NOMO-1 treated with dmso at 0.1 percent for 144 hours (cell line): ENCODE results near the gene STN1.

Source experiments
- DNase-seq: peaks from one replicate; lab custom pipeline; 2025; ENCODE audit not compliant: unreplicated experiment; lab: John Stamatoyannopoulos, UW

Gene STN1

DNA sequence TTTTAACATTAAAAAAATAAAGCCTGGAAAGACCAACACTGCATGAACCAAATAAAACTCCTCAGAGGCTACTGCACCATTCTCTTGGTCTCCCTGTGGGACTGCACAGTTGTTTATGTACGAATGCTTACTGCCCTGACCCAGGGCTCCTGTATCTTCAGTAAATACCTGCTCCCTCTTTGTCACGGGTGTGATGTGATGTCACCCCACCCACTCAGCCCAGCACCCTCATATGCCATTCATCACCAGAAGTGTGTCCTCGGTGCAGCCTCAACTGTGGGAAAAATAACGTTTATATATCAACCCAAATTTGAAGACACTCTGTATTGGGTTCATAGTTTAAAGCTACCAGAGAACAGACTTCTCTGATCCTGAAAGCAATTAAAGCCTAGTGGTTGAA lies 48.6 kb downstream of the STN1 start:
- DNase-seq = no peak

DNA sequence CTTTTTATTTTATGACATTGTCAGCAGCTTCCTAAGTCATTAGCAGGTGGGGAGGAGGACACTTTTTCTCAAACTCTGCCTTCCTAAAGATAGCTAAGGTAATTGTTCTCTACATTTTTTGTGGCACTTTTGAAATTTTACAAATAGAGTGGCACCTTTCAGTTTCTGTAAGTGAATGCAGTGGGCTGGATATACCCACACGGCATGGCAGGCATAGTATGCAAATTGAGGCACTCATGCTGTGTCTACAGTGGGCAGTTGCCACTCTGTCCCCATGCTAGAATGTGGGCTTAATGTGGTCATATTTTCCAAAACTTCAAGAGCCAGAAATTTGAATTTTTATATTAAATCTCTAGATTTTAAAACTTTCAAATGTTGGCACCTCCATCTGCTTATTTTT lies 49.8 kb downstream of the STN1 start:
- no peak for DNase-seq

DNA sequence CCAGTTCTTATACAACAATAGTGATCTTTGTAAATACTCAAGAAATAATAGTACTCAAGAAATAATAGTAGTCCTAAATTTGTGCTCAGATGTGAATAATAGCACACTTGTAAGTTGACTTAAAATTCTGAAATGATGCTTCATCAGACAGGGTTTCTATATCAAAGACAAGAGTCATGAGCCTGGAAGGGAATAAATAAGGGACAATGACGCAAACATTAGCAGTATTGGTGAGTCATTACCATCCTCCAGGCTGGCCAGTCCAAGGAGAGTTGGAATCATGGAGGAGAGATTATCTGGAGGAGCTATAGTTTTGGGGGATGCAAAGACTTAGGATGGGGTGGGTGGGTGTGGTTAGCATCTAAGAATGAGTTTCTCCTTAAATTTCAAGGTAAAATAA lies 56.5 kb downstream of the STN1 start:
- no peak for DNase-seq

DNA sequence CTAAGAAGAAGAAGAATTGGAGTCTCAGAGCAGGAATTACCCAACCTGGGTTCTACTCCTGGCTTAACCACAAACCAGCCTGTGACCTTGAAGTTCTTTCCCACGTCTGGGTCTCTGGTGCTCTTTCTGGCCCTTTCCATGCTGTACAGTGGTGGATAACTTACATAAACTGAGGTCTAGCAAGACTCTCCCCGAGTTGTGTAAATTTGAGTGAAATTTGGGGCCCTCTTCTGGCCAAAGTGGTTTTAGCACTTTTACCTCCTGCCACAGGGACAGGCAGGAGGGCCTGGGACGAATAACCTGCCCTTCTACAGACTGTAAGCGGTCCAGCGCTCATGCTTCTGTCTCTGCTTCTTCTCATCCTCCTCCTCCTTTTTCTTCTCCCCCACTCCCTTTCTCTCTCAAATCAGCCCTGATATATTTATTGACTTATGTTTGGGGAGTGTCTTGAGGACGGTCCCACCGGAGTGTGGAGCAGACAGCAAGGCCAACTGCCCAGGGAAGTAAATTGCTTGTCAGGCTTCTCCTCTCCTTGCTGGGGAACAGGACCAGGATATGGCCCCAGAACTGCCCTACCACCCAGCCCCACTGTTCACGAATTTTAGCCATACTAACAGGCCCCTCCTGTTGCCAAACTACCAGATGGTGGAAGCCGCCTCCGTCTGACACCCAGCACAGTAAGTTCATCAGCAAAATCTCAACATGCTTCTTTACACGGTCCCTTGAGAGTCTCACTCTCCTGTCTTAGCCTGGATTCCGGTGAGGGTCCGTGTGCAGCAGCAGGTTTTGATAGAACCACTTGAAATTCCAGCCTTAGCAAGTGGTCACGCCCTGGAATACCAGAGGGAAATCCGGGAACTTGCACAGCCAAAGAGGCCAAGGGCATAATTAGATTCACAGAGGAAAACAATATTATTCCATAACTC lies 58.6 kb downstream of the STN1 start:
- no peak for DNase-seq

DNA sequence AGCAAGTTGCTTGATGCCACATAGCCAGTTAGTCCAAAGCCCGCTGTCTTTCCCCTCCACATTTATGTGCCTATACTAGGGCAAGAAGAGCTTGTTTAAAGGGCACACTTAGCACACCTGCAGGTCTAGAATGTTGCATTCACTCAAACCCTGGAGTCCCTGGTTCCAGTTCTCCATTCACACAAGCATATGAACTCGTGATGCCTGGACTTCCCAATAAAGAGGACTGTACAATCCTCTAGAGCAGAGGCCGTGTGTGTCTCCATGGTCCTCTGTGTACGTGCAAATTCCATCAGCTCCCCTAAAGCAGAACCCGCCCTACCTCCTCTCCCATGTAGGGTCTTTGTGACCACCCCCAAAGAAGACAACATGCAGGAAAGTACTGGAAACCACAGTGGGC lies 59.6 kb downstream of the STN1 start:
- DNase-seq = no peak

DNA sequence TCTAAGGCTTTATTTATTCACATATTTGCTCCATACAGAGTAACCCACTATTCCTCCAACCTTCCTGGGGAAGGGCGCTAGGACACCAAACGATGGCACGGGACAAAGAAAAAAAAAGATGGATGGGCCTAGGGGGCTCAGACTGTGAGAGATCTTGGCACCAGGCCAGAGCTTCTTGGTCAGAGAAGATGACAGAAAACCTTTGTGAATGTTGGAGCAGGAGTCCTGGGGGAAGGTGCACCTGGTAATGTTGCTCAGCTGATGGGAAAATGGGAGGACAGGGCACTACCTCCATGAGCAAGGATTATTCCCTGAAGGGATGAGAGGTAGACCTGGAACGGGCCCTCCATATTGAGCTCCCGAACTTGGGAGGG lies 61.2 kb downstream of the STN1 start:
- no peak for DNase-seq

DNA sequence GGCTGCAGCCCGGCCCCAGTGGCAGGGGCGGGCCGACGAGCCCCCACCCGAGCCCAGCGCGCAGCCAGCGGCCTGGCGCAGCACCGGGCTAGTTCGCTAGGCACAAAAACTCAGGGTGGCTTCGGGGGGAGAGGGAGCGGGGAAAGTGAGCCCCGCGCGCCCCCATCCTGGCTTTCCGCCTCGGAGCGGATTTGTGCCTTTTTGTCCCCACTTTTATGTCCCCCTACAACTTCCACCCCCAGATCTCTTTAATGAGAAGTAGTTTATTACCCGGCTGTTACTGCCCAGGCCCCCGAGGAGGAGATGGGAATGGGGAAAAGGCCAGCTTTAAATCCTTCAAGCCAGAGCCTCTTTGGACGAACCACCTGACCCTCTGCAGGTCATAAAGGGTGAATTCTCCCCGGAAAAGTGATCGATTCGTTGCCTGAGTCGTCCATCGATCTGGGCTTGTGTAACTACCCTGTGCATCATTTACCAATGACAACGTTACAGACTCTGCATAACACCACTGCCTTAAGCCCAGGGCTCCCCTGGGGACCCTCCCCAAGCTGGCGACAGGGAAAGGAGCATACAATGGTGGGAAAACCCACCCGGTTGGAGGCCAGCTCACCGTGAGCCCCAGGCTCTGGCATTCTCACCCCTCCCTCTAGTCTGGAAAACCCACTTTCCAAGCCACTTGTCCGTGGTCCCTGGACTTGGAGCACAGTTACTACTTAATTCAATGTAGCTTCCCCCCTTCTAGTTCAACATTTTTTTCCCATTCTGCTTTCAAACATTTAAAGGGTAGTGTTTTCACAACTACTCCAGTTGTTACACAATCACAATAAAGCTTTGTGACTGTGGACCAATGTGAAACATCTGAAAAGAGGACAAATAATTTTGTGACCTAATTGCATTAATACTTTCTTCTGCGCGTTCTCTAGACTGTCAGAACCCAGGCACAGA lies 61.9 kb downstream of the STN1 start:
- no peak for DNase-seq

DNA sequence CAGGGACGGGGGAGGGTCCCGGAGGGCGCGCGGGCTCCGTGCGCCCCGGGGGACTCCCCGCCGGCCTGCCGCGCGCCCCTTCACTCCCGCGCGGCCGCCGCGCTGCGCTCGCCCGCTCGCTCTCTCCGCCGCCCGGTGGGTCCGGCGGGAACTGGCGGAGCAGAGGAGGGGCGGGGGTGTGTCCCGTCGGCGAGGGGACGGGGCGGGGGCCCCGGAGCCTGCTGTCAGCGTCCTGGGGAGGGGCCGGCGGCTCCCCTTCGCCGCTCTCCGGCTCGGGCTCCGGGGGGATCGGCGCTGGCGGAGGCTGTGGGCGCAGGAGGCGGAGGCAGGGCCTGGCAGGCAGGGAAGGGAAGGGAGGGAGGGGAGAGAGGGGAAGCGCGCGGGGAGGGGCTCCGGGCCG lies 62.6 kb downstream of the STN1 start, which contains the start of gene SH3PXD2A:
SH3PXD2A (minus strand) TSS at position 153 of the 400 bp plus-strand sequence. CDS start 310 bp downstream, outside the sequence.
- DNase-seq = no peak

DNA sequence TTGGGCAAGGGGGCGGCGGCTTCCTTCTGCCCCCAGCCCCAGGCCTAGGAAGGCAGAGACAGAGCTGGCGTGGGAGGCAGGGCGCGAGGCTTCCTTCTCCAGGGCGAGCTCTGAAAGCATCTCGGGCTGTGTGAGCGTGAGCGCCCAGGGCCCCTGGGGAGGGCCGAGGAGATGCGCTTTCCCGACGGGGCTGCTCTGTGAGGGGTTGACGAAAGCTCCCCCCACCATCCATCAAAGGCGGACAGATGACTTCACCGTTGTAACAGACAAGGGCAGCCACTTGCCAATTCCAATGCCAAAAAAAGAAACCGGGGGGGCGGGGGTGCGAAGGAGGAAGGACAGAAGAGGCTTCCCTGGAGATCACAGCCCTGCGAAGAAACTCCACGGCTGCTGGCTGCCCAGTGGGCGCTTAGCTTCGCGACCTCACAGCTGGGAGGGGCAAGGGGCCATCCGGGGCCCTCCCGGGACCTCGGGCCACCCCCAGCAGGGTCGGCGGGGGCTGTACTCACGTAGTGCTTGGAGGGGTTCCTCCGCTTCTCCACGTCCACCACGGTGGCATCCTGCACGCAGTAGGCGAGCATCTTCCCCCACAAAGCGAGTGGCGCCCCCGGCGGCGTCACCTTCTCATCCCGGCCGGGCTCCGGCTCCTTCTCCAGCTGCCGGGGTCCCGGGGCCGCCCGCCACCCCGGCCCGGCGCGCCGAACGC lies 63.1 kb downstream of the STN1 start:
- DNase-seq = no peak

DNA sequence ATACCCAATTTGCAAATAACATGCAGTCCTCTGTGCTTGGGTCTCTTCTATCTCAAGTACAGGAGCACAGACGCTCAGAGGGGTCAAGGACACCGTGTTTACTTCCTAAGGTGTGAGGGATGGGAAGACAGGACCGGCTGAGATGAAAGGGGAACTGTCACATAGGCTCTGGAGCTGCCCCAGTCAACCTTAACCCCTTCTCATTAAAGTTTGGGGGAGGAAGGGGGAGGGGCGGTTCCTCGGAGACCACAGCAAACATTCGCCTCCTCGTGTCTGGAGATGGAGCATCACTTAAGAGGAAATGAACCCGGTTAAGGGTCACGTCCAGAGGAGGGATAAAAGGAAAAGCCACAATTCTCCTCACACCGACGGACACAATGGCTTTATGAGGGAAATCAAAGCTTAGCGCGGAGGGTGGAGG lies 63.7 kb downstream of the STN1 start:
- no peak for DNase-seq

DNA sequence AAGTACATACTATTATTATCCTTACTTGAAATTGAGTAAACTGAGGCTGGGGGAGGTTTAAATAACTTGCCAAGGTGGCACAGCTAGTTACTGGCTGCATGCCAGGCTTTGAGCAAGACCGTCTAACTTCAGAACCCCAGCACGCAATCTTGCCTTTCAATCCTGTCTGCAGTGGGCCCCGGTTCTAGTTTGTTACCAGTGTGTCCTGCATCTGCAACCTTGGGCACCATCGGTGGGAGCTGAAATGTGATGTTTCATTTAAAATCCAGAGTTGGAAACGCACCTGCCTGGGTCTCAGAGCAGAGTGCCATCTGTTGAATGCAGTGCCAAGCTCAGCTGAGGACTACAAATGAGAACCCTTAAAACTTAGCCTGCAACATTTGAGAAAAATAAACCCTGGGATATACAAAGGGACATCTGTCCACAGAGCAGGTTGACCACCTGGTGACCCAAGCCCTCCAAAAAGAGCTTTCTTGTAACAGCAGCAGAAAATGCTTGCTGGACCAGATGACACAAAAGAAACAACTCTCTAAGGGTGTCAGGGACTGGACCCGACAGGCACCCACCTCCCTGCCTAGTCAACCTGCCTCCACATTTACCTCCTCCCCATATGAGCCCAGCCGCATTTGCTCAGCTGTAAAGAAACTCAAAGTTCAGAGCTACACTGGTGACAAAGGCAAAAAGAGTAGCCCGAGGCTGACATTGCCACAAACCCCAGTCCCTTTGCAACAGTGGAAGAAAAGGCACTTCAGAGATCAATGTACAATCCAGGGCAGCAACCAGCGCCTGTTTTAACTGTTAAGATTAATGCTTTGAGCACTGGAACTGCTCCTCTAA lies 64.3 kb downstream of the STN1 start:
- DNase-seq = no peak

DNA sequence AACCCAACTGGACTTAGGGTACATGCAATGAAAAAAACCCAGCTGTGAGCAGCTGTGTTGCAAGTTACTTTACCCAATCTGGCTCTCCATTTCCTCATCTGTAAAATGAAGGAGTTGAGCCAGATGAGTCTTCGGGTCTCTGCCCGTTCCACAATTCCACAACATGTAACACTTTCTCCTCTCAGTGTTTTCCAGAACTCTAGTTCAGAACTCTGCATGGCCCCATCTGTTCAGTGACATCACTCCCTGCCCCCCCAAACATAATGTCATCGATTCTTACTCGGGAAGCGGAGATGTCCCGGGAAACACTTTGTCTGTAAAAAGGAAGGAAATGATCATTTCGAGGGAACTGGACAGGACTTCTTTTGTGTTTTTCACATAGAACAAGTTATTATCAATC lies 65.1 kb downstream of the STN1 start:
- DNase-seq = no peak

DNA sequence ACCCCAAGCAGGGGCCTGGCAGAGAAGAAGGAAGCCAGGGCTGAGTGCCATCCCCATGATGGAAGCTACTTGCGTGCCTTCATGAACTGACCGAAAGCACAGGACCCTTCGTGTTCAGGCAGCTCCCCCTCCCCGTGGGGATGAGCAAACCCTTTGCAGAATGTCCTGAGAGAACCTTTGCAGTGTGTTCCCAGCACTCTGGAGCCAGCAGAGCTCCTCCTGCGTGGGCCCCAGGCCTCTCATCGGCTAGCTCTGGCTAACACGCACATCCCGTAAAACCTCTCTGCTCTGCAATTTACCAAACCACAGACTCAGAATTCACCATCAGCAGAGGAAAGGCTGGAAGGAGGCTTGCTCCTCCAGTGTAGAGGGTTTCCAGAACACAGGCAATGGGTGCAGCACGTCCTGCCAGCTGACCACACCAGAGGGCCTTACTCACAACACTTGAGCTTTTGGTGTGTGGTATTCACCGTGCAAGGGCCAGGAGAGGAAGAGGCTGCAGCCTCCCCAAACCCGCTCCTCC lies 65.7 kb downstream of the STN1 start:
- no peak for DNase-seq

DNA sequence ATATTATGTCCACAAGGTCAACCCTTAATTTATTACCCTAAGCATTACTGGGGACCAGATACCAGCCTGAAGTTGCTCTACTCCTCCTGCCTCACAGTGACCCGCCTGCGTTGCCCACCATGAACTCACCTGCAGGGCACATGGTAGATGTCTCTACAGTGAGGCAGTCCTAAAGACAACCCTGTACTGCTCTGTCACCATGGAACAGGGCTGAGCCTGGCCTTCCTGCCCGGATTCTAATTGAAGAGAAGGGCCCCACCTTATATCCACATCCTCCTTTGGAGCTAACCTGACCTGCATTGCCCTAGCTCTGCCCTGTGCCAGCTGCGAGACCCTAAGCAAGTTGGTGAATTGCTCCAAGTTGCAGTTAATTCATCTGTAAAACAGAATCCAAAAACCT lies 66.7 kb downstream of the STN1 start:
- DNase-seq = no peak

DNA sequence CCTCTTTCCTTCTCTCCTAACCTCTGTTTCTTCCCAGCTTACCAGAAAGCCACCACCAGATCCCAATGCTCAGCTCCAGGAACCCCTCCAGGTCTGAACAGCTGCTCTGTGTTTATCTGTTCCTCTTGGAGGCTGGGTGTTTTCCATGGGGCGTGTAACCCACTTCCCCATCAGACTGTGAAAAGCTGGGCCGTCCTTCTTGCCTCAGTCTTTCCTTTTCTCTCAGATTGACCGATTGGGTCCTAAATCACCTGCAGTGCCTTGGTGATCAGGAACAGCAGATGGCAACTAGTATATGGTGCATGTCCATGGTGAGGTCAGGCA lies 67.5 kb downstream of the STN1 start:
- DNase-seq = no peak

DNA sequence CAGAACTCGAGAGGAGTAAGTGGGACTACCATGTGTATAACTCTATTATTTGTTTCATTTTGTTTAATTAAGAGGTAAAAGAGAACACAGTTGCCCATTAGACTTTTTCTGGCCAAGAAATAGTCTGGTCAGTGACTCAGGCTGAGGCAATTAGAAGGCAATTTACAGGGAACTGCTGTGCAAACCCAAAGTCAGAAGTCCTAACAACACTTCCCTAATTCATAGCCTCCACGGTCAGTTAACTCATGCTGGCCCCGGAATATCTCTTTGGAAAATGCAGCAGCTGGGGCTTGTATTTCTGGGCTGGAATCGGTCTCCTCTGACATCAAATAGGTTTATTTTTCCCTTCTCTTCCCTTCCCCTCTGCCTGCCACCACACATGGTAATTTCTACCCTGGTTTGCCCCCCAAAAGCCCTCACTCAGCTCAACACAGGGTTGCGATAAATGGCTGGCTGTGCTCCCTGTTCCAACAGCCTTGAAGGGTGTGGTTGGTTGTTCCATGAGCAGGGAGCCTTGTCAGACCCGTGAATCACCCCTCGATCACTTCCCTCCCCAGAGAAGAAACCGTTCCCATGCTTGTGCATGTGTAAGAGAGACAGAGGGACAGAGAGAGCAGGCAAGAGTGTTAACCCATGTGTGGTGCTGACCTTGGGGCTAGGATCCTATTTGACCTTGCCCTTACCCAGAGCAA lies 68.0 kb downstream of the STN1 start:
- DNase-seq = peak; percentile 39

DNA sequence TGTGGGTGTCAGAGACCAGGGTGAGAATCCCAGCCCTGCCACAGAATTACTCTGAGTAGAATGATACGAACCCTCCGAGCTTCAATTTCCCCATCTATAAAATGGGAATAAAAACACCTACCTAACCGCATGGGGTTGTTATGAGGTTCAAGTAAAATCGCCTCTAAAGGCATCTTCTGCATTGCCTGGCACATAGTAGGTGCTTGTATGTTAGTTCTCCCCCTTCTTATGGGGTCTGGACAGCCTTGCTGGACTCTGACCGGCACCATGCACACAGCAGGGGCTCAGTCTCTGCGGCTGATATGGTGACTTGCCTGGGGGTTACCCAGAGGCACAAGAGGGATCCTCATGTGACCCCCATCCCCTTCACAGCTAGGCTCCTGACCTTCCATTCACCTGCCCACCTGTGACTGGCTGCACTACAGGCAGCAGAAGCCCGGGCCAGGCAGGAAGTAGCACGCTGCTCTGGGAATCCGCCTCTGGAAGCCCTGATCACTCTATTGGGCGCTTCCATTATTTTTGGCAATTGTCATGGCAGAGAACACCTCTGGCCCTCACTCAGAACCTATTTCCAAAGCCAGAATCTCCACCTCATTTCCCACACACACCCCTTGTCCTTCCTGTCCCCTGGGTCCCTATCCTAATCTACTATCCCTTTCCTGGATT lies 68.6 kb downstream of the STN1 start:
- DNase-seq = no peak

DNA sequence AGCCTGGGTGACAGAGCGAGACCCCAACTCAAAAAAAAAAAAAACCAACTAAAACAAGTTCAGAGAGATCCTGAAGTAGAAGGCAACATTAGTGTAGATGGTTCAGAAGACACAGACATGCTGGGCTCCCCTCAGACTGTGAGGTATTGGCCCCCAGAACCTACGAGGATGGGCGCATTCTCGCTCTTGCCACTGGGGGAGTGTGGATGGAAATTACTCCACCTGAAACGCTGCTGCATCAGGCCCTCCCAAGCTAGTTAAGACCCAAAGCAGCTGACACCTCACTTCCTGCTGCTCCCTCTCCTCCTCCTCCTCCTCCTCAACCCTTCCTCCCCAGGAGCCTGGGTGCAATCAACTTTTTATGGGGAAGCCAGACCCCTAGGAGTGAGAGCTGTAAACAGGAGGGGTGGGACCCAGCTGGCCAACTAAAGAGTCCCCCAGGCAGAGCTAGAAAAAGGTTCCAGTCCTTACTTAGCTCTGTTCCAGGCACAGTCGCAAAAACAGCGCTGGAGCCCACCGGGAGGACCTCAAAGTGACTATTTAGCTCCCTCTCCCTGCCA lies 70.0 kb downstream of the STN1 start:
- DNase-seq = no peak

DNA sequence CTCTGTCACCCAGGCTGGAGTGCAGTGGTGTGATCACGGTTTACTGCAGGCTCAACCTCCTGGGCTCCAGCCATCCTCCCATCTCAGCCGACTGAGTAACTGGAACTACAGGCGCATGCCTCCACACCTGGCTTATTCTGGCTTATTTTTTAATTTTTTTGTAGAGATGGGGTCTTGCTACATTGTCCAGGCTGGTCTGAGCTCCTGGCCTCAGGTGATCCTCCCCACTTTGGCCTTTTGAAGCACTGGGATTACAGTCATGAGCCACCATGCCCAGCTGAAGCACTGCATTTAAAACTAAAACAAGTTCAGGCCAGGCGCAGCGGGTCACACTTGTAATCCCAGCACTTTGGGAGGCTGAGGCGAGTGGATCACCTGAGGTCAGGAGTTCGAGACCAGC lies 70.6 kb downstream of the STN1 start:
- no peak for DNase-seq
